HuH-7.5 (cell line): ENCODE data around the gene ATP2C2.
"Not testable (repeated sequence)": the region's sequence is repeated elsewhere in the genome, so short reads cannot be mapped to it uniquely, and the experiment has no call there.

Experiments used
- DNase-seq: peaks from one replicate; pipeline ENCODE4 v3.0.0; 2011; ENCODE audit warnings: low spot score

Gene ATP2C2, protein sequence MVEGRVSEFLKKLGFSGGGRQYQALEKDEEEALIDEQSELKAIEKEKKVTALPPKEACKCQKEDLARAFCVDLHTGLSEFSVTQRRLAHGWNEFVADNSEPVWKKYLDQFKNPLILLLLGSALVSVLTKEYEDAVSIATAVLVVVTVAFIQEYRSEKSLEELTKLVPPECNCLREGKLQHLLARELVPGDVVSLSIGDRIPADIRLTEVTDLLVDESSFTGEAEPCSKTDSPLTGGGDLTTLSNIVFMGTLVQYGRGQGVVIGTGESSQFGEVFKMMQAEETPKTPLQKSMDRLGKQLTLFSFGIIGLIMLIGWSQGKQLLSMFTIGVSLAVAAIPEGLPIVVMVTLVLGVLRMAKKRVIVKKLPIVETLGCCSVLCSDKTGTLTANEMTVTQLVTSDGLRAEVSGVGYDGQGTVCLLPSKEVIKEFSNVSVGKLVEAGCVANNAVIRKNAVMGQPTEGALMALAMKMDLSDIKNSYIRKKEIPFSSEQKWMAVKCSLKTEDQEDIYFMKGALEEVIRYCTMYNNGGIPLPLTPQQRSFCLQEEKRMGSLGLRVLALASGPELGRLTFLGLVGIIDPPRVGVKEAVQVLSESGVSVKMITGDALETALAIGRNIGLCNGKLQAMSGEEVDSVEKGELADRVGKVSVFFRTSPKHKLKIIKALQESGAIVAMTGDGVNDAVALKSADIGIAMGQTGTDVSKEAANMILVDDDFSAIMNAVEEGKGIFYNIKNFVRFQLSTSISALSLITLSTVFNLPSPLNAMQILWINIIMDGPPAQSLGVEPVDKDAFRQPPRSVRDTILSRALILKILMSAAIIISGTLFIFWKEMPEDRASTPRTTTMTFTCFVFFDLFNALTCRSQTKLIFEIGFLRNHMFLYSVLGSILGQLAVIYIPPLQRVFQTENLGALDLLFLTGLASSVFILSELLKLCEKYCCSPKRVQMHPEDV

DNA sequence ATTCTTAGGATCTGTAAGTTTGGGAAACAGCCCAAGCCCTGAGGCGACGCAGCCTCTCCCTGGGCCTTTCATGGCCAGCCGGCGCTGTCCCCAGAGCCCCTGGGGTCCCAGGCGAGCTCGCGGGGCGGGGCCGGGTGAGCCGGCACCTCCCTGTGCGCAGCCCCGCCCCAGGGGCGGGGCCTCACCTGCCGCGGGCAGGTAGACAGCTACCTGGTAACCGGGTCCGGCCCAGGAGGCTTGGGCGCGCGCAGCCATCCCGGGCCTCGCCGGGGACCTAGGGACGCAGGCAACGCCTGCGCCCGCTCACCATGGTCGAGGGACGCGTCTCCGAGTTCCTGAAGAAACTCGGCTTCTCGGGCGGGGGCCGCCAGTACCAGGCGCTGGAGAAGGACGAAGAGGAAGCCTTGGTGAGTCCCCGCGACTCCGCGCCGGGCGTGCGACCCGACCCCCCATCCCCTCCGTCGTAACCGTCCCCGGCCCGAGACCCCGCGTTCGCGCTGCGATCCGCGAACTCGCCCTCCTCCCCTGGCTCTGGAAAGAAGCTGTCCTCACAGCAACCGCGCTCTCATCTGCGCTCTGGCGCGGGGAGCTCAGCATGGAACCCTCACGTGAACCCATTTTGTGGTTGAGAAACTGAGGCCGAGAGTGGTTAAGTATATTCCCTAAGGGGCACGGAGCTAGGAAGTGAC lies at the start of gene ATP2C2:
ATP2C2 (plus strand) TSS at position 231 of the 689 bp plus-strand sequence; CDS start at position 309, 78 bp downstream.
- peak; percentile 46 for DNase-seq

DNA sequence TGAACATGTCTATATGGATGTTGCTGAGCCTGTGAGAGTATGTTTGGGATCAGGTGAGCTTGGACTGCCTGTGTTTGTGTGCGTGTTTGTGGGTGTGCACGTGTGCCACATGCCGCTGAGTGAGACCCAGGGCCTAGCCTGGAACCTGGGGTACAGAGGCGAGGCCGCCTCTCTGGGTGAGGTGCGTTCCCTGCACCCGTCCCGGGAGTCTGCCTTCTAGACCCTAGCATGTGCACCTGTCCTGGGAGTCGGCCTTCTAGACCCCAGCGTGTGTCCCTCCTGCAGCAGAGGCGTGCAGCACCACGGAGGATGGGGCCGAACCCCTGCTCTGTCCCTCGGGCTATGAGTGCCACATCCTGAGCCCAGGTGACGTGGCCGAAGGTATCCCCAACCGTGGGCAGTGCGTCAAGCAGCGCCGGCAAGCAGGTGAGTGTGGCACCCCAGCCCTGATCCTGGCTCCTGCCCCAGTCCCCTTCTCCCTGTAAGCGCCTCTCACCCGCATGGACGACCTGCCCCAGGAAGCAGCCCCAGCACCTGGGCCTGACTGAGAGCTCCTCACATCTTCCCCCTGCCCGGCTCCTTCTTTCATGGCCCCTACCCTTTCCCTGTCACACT lies 49.1 kb upstream of the ATP2C2 start:
- DNase-seq: no peak

DNA sequence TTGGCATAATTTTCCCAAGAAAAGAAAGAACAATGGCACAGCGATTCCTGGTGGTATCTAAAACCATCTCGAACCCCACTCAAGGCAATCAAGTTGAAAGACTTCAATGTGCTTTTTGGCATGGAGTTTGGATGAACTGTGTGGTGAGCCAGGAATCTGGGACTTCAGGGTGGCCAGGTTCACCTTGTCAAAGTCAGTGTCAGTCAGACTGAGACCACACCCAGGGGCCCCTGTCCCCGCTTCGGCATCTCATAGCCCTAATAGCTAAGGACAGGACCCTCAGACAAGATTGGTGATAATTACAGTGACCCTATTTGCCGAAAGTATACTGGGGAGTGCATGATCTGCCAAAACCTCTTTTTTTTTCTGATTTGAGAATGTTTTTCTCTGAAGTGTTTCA lies 47.8 kb upstream of the ATP2C2 start:
- DNase-seq: no peak

DNA sequence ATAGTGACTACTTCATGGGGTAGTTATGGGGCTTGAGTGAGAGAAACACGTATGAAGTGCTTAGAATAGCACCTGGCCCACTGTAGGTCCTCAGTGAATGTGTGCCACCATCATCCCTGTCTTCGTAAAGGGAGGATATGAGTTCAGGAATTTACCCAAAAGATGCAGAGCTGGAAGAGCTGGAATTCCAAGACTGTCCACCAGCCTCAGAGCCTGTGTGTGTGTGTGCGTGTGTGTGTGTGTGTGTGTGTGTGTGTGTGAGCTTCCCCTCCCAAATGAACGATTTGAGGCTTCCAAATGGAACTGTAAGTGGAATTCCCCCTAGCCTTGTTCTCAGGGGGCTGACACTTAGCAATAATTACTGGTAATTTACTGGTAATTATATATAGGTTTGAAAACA lies 46.4 kb upstream of the ATP2C2 start:
- DNase-seq: no peak

DNA sequence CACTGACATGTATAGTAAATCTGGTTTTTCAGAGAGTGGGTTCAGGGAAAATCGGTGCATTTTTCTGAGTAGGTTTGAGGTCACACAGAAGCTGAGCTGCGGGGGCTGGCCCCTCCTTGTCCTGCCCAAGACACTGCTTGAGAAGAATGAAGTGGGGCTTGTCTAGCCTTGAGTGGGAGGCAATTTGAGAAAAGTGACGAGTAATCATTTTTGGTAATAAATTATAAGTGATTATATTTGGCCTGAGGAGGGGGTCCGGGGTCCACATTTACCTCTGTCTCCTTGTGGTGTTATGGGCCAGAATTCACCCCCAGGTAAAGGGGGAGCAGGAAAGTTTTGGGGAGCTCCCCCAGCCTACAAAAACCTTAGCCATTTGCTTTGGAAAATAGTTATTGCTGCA lies 45.6 kb upstream of the ATP2C2 start:
- DNase-seq: no peak

DNA sequence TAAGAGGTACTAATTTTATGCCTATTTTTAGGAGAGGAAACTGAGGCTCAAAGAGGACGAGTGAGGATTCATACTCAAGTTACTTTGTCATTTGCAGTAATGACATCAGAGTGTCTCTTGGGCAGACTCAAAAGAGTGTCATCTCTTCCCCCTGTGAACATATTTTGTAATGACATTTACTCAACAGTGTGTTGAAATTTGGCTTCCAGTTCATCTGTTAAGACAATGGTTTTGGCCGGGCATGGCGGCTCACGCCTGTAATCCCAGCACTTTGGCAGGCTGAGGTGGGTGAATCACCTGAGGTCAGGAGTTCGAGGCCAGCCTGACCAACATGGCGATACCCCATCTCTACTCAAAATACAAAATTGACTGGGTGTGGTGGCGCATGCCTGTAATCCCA lies 44.7 kb upstream of the ATP2C2 start:
- DNase-seq: no peak

DNA sequence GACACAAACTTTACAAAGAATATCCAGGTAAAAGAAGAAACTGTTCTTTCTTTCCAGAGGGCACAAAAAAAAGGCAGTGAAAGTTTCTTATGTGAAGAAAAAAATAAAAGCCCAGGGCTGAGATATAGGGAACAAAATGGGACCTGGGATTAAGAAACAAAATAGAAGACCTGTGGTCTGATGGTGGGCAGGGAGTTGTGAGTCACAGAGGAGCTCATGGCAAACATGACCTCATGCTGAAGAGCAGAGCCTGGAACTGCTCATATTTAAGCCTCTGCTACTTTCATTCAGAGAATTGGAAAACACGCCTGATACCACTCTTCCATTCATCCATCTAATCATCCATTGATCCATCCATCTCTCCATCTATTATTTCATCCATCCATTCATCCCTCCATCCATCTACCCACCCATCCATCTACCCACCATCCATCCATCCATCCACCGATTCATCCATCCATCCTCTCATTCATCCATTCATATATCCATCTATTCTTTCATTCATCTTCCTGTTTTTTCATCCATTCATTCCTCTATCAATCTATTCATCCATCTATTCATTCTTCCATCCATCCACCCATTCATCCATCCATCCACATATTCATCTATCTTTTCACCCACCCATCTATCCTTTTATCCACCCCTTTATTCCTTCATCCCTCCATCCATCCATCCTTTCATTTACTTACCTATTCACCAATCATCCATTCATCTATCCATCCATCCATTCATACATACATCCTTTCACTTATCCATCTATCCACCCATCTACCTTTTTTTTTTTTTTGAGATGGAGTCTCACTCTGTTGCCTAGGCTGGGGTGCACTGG lies 43.7 kb upstream of the ATP2C2 start:
- DNase-seq: no peak

DNA sequence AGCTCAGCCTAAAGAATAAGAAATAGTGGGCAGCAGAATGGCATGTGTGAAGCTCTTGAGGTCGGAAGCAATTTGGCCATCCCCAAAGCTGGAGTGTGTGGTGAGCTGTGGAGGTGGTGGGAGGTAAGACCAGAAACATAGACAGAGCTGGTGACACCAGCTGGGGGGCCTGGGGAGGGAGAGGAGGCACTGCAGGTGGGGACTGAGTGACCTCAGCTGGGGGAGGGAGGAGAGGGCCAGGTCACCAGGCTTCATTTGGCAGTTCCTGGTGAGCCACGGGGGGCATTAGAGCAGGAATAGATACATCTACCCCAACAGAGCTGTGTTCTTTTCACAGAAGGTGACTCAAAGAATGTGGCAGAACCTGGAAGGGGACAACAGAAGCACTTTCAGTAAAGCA lies 41.8 kb upstream of the ATP2C2 start:
- DNase-seq: no peak

DNA sequence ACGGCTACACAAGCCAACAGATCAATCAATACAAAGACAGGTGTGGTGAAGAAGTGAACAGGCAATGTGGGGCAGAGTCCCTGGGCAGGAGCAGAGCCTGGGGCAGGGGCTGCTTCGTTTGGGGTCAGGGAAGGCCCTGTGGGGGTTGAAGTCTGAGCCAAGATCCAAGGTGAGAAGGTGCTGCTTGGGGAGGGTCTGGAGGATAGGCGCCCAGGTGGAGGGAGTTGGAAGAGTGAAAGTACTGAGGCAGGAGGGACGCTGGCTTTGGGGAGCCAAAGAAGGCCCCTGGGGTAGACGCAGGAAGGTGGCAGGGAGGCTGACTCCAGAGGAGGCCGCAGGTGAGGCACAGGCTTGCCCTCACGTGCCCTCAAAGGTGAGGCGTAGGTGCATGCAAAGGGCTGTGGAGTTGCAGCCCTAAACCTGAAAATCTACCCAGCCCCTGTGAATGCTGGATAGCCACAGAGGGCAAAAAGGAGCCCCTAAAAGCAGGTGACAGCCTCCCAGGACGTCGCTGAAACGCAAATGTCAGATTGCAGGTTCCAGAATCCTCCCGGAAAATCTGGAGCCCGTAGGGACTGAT lies 40.3 kb upstream of the ATP2C2 start:
- no peak for DNase-seq

DNA sequence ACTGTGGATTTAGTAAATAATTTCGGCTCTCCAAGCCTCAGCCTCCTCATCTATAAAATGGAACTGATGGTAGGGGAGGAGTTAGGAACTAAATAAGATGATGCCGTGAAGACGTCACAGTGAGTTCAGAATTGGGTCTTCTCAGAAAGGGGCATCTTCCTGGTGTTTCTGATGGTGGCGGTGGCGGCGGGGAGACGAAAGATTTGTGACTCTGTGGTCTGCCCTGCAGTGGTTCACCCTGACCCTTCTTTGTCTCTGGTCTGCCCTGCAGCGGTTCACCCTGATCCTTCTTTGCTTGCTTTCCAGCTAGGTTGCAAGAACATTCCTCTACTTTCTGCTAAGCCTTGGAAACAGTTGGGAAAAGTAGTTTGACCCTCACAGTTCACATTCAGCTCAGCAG lies 39.3 kb upstream of the ATP2C2 start:
- no peak for DNase-seq

DNA sequence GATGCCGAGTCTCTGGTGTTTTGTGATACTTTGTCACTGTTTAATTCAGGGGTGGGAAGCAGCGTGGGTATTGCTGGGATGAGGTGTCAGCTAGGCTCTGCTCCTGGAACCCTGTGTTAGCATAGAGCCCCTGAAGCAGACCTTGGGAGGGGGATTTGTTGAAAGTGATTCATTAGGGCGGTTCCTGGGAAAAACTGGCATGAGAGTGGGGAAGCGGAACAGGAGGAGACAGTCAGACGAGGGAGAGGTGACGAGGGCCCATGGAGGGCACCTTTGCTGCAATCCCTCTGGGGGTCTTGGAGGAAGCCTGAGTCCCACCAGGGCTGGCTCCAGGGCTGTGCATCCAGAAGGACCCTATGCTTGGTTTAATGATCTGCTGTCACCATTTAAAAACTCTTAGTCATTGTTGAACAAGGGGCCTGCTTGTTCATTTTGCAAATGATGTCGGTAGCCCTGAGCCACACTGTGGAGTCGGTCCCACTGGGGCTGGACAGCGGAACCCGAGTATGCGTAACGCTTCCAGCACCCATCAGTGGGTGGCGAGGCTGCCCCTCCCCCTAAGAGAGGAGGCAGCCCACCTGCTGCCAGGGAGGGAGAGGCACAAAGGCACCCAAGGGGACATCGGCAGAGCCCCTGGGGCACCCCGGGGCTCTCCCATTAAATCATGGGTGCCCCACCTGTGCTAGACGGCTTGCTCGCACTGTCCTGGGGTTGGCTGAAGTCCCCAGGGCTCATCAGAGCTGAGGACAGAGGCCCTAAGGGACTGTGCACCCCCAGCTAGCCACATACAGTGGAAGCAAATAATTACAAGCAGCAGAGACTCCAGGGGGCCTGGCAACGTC lies 38.3 kb upstream of the ATP2C2 start:
- DNase-seq: no peak

DNA sequence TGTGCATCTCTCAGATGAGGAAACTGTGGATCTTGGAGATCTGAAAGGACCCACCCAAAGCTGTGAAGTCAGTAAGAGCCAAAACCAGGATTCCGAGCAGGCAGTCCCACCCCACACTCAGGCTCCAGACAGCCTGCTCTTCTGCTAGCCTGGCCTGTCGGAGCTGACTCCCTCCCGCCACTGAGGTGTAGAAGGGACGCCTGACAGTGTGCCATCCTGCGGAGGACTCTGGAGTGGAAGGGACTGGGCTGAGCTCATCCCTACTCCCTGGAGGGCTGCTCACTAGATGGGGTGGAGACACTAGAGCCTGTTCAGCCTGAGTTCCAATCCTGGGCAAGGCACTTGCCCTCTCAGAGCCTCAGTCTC lies 37.7 kb upstream of the ATP2C2 start:
- DNase-seq: no peak

DNA sequence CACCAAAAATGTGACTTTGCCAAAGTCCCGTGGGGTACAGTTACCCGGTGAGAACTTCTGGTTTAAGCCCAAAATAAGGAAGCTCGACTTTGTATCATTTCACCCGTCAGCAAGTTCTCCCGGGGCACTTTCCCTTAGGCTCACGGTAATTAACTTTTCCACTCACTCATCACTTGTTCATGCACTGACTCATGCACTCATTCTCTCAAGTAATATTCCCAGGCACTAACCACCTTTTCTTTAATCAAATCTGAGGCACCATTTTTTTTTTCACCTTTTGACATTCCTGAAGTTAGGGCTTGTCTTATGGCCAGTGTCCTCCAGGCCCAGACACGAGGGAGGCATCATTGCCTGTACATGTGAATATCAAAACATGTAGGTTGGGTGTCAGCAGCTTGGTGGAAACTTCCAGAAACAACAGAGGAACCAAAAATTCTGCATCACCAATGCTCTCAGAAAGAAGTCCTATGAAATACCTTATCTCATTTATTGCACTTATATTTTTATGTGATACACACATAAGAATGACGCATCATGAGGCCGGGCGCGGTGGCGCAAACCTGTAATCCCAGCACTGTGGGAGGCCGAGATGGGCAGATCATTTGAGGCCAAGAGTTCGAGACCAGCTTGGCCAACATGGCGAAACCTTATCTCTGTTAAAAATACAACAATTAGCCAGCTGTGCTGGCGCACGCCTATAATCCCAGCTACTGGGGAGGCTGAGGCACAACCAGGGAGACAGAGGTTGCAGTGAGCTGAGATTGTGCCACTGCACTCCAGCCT lies 36.1 kb upstream of the ATP2C2 start:
- no peak for DNase-seq

DNA sequence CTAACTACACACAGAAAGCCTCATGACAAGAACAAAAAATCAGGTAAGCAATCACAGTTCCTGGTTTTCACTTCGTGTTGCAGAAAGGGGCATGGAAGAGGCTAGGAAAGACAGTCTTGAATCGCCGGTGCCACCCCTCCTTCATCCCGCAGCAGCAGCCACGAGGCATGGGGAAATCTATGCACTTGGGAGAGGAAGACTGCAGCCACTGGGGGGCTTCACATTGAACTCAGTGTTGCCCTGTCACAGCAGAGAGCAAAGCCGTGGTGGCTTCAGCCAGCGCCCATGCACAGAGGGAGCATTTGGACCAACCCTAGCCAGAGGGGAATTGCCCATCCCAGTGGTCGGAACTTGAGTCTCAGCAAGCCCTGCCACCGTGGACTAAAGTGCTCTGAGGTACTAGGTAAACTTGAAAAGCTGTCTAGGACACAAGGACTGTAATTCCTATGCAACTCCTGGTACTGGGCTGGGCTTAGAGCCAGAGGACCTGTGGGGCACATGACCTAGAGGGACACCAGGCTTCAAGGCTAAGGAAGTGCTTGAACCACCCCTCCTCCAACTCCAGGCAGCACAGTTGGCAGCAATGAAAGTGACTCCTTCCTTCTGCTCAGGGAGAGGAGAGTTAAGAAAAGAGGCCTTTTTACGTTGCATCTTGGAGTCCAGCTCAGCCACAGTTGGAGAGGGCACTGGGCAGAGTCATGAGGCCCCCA lies 35.2 kb upstream of the ATP2C2 start:
- no peak for DNase-seq

DNA sequence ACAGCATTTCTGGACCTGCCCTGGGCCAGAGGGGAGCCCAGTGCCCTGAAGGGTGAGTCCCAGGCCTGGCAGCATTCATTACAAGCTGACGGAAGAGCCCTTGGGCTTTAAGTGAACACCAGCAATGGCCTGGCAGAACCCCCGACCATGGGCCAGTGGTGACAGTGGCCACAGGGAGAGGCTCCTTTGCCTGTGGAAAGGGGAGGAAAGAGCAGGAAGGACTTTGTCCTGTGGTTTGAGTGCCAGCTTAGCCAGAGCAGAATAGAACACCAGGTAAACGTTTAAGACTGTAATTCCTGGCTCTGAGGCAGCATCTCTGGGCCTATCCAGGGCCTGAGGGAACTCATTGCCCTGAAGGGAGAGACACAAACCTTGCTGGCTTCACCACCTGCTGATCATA lies 34.3 kb upstream of the ATP2C2 start:
- DNase-seq: no peak

DNA sequence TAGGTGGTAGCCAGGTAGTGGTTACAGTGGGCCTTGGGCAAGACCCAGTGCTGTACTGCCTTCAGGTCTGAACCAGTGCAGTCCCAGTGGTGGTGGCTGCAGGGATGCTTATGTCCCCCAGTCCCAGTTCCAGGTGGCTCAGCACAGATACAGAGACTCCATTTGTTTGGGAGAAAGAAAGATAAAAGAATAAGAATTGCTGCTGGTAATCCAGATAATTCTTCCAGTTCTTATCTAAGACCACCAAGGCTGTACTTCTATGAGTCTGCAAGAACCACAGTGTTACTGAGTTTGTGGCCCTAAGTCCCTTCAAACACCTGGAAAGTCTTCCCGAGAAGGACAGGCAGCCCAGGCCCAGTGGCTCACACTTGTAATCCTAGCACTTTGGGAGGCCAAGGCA lies 33.9 kb upstream of the ATP2C2 start:
- no peak for DNase-seq

DNA sequence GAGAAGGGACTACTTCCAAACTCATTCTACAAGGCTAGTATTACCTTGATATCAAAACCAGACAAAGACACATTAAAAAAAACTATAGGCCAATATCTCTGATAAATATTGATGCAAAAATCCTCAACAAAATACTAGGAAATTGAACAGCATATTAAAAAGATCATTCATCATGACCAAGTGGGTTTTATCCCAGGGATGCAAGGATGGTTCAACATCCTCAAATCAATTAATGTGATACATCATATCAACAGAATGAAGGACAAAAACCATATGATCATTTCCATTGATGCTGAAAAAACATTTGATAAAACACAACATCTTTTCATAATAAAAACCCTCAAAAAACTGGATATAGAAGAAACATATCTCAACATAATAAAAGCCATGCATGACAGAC lies 31.1 kb upstream of the ATP2C2 start:
- DNase-seq: not testable (repeated sequence)

DNA sequence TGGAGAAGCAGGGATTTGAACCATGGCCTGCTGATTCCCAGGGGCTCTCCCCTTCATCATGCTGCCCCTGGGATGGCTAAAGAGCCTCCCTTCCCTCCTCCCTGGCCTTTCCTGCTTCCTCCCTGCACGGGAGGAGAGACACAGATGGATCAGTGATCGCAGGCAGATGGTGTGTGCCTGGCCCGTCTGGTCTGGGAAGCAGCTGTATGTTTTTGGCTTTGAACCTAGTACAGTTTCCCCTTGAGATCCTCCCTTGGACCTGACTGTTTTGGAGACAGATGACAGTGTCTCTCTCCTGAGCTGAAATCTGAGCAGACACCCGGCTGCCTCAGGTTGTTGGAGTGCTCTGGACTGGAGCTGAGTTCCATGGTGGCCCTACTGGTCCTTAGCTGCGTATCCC lies 29.0 kb upstream of the ATP2C2 start:
- DNase-seq: no peak

DNA sequence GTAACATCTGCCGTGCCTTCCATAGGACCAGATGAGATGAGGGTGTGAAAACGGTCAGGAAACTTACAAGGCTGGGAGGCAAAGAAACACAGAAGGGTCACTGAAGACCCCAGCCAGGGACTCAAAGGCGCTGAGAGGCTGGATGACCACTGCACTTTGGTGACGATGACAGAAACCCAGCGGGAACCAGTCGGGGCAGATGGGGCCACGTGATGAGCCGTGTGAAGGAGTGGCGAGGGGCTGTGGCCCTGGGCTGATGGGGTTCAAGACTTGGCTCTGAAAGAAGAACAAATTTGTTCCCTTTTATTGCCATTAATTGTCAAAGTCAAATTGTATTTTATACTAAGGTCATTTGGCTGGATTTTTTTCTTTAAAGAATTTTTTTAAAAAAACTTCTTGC lies 28.6 kb upstream of the ATP2C2 start:
- no peak for DNase-seq
